ENCODE data around the gene AVPR2.

AVPR2 gene

DNA sequence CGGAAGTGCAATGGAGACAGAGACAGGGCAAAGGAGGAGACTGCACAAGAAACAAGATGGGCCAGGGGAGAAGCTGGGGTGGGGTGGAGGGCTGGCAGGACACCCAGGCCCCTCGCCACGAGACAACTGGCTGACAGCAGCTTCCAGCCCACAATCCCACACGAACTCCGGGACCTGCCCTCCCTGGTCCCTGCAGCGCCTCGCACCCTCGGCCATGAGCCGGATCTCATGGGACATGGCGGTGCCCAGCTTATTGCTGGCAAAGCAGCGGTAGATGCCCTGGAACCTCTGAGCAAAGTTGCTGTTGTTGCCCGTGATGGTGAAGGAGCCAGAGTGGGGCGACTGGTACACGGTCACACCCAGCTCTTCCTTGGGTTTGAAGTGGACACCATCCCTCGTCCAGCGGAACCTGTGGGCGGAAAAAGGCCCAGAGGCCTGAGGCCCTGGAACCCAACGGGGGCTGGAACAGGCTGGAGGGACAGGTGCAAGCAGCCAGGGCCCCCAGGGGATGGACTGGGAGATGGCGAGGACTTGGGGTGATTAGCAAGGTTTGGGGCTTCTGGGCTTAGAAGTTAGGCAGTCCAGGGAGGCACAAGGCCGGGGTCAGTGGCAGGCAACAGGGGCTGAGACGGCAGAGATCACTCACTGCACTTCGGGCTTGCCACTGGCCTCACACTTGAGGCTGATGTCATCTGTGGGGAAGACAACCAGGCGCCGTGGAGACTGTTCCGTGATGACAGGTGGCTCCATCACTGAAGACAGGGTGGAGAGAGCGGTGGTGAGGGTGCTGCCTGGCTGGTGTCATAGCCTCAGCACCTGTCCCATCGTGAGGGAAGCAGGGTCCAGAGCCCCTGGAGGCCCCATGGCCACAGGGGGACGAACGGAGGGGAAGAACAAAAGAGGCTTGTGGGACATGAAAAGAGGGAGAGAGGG is 32.3 kb upstream of the AVPR2 start:
- no peak for DNase-seq

DNA sequence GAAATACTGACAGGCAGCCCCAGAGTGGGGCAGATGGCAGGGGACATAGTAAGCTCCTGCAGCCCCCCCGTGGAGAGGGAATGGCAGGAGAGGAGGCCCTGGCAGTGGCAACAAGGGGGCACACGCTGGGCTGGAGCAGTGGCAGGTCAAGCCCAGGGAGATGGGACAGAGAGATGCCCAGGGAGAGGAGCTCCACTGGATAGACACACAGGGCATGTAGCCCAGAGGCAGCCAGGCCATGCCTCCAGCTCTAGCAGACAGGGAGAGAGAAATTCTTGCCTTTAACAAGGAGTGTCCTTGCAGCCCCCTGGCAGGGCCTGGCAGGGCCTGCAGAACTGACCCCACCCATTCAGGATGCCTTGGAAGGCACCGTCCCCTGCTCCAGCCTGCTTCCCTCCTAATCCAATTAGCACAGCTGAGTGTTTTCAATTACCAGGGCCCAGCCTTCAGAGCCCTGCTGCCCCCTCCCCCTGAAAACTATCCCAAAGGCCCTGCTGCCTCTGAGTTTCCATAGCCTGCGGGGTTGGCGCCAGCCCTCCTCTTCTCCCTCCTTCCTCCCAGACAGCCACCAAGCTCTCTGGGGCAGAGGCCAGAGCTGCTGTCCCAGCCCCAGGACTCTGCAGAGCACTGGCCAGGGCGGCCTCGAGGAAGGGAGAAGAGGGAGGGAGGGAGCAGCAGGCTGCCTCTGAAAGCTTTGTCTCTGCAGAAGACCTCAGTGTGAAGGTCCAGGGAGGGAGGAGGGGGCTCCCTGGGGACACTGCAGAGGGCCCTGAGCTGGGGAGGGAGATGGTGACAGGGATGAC is 31.0 kb upstream of the AVPR2 start:
- DNase-seq, result peak; percentile 24

DNA sequence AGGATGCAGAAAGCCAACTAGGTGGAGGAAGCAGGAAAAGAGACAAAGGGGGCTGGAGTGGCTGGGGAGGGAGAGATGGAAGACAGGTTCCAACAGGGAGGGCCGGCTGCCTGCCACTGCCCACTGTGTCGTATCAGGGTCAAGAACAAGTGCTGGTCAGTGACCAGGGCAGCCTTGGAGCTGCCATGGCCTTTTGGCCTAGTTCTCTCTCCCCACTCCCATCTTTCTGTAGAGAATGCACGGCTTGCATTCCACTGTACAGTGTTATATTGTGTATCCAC is 30.4 kb upstream of the AVPR2 start:
- DNase-seq, result no peak

DNA sequence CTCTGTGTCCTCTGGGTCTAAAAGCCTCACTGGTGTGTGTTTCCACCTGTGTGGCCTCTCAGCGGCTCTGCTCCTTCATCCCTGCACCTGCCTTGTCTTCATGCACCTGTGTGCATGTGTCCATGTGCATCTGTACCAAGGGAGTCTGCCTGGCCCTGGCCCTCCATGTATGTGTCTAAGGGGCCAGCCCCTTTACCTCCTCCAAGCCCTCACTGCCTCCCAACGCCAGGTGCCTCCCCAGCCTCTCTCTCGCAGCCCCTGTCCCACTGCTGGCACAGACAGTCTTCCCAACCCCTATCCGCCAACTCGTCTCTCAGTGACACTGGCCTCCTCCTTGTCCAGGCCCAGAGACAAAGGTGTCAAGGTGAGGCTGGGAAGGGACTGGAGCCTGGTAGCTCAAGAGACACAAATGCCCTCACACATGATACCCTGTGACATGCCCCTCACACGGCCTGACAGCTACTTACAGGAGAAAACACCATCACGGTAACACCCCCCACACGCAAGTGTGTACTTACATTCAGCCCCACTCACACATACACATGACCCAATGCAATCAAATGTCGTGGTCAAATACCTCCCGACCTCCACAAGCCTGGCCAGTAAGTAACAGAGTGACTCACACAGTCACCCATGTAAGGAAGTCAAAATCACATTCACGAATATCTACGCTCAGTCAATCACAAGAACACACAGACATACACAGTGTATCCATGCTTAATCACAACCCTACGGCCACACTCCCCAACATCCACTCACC is 29.9 kb upstream of the AVPR2 start:
- no peak for DNase-seq

DNA sequence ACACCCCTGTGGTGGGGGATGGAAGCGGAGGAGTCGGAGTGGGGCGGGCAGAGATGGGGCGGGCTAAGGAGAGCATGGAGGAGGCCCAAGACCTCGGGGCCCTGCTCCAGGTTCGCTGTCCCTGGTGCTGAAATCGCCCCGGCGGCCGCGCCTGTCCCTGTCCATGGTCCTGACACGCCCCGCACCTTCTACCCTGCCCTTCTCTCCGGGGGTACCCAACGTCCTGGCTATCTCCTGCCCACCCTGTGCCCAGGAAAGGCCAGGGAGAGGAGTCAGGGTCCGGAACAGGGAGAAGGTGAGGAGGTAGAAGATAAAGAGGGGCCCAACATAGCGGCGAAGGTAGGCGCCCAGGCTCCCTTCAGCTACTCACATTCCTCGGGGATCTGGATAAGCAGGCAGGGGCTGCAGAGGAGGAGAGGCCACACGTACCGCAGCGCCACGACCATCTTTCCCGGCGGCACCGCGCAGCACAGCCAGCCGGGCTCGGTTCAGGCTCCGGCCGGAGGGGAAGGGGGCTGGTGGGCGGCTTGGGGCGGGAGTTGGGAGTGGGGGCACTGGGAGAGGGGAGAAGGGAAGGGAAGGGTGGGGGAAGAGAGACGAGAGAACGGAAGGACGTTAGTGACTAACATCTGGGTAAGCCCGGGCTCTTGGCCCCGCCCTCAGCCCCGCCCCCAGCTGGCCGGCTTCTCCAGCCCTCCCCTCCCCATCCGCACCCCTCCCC is 28.9 kb upstream of the AVPR2 start:
- DNase-seq, result peak; percentile 51

DNA sequence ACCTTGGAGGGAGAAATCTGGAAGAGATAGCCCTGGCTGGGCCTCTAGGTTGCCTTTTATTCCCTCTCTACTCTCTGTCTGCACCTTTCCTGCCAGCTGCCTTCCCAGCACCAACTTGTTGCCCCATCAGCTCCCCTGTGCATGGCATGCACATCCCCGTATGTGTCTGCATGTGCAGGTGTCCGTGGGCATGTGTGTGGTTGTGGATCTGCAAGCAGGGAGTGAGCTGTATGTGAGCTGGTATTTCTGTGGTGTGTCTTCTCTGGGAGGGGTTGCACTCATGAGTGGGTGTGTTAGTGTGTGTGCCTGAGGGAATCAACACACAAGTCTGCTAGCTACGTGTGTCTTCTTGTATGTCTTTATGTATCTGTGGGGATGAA is 28.4 kb upstream of the AVPR2 start:
- no peak for DNase-seq

DNA sequence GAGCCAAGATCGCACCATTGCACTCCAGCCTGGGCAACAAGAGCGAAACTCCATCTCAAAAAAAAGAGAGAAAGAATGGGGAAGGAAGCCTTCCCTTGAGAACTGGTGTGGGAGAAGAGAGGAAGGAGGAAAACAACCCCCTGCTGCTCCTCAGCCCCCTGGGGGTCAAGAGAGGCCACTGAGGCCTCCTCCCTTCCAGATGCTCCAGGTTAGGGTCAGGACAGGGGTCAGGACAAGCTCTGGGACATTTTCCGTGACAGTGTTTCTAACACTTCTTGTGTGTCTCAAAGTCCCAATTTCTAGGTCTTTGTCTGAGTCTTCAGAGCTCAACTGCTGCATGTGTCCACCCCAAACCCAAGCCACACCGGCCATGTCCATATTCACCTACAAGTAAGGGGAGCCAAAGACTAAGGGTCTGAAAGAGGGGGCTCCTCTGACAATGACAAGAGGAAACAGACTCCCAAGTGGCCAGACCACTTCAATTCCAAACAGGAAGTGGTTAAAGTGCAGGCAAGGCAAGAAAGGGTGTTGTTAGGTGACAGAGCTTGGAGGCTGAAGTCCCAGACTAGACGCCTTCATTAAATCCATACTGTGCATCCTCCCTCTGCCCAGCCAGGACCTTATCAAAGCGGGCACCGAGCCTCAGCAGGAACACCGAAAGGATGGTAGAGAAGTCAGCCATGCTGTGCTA is 26.8 kb upstream of the AVPR2 start:
- DNase-seq, result no peak

DNA sequence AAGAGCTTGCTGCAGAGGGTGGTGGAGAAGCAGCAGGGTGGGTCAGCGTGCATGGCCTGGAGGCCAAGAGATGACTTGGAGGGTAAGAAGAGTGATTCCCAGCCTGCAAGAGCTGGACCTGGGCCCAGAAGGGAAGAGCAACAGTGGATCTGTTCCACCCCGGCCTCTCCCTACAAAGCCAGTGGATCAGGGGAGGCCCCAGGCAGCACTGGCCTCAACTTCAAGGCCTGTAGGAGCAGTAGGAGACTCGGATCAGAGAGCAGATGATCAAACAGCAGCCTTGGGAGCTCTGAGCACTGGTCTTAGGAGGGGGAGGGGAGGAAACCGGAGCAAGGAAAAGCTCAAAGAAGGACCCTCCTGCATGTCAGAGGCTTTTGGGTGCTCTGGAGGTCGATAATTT is 26.1 kb upstream of the AVPR2 start:
- DNase-seq, result no peak

DNA sequence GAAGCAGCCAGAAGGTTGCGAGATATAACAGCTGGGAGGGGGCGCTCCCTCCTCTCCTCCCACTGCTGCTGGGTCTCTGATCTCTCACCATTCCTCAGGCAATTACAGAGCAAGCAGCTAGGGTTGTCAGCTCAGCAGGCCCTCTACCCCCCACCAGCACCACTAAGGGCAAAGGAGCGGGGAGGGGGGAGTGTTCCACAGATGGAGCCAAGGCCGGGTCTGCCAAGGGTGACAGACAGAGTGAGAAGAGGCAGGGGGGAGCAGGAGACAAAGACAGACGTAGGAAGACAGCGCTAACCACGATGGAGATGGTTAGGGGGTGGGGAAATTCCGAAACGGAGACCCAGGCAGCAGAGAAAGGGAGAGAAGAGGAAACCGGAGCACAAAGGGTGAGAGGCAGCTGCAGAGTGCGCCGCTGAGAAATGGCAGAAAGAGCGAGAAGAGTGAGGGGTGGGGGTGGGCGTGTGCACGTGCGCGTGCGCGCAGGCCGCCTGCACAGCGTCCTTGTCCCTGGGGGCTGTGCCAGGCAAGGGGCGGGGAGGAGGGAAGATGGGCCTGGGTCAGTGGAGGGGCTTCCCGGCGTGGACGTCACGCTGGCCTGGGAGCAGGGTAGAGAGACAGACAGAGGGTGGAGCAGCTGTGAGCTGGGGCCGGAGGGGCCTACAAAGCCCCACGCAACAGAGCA is 25.4 kb upstream of the AVPR2 start:
- DNase-seq, result no peak

DNA sequence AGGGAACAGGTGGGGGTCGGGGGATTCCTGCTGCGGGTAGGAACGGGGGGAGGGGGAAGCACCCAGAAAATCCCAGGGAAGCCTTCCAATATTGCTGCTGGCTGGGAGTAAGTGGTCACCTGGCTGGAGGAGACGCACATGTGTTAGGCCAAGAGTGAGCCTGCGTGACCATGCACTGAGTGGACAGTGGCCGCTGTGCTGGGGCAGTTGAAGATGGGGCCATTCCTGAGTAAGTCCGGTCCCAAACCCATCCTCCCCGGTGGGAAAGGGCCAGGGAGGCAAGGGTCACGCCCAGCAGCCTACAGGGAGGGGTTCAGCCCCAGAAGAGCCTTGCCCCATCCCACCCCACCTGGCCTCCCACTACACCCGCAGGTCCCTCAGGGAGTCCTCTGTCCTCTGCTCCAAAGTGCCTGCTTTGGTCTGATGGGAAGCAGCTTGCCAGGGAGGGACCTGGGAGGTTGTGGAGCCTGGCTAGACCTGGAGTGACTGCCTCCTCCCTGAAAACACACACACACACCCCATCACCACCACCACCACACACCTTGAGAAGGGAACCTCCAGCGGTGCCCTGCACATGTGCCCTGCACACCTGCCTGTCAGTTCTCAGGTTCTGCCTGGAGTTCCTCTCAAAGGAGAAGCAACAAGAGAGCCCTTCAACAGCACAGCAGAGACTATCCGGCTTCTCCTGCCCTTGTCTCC is 24.6 kb upstream of the AVPR2 start:
- DNase-seq, result no peak

DNA sequence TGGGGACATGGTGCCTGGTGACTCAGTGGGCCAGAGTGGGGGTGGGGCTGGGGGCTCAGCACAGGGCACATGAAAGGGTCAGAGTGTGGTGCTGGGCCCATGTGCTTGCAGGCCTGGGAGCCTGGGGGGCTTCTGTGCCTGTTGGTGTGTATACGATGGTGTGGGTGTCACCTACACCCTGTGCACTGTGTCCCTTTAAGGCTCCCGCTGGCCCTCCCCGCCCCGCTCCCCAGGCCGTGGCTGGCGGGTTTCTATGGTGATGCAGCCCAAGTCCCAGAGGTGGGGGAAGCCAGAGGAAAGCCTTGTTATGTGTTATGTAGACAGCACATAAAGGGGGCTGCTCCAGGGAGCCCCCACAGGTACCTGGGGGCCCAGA is 24.0 kb upstream of the AVPR2 start:
- DNase-seq, result no peak

DNA sequence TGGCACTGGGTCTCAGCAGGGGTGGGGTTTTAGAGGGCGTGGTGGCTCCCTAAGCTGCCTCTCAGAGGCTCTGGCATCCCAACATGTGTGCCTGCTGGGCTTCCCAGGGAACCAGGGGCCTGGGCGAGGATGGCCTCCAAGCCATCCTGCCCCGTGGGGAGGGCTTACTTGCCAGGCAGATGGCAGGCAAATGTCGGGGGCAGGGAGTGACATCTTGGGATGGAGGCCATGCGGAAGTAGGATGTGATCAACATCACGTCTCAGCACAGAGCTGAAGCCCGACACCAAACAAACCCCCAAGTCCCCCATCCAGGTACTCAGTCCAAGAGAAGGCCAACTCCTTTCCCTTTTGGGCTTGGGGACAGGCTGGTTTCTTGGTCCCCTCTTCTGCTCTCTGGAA is 23.2 kb upstream of the AVPR2 start:
- no peak for DNase-seq

DNA sequence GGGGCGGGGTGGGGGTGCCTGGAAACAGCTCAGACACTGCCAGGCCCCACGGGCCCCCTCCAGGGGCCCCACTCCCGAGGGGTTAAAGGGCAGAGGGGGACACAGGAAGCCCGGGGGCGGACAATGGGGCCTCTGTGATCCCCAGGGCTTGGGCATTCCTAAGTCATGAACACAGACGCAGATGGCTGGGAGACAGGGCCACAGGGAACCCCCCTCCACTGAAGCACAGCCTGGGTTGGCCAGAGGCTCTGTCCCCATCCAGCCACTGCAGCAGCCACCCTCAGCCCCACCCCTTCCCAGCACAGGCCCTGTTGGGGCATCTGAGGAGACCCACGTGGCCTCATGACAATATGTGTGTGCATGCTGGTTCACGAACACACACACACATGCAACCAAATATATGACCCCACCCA is 22.4 kb upstream of the AVPR2 start:
- DNase-seq, result no peak

DNA sequence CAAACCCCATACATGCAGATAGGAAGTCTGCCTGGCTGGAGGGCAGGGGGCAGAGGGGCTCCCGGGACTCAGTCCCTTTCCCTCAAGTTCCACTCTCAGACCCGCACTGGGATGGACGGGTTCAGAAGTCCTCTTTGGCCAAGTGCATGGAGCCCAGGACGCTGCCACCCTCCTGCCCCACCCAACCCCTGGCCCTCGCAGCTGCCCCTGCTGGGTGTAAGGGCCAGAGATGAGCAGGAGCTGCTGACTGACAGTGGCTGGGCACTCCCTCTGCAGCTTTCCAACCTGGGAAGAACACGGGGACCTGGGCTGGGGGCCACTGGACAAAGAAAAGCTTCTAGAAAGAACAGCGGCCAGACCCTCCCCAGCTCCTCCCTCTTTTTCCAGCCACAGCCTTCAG is 21.9 kb upstream of the AVPR2 start:
- no peak for DNase-seq

DNA sequence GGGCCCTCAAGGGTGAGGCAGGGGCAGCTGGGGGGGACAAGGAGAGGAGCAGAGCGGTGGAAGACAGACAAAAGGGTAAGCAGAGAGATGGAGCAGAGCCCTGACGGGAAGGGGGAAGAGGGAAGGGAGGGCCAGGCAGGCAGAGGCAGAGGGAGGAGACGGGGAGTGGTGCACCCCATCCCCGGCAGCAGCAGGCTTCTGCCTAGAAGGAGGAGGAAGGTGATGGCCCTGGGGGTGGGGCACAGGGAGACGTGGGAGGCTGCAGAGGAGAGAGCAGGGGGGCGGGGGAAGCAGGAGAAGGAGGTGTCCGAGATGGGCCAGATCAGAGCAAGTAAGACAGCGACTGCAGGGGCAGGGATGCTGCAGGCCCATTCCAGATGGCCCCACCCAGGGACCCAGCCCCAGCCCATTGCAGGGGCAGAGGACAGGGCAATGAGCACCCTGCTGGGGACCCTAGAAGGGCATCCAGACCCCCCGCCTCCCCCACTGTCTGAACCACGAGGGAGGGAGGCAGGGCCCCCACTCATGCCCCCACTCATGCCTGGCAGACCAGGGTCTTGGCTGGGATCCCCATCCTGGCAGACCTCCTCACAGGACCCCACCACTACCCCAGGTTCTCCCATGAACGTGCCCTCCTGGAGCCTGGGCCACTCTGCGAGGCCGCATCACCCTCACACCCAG is 21.2 kb upstream of the AVPR2 start:
- DNase-seq, result no peak

DNA sequence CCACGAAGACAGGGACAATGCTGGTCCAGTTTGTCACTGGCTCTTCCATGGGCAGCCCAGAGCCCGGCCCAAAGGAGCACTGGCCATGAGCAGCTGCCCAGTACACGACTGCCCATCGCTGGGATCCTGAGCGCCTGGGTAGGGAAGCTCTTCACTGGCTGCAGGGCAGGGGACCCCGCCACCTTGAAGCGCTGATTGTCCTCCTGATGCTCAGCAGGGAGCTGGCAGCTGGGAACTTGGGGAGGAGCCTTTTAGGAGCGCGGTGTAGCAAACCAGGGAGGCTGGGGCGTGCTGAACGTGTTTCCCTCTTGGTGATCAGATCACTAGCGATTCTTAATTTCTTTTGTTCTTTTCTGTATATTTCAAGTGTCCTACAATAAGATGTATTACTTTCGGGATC is 20.3 kb upstream of the AVPR2 start:
- no peak for DNase-seq

DNA sequence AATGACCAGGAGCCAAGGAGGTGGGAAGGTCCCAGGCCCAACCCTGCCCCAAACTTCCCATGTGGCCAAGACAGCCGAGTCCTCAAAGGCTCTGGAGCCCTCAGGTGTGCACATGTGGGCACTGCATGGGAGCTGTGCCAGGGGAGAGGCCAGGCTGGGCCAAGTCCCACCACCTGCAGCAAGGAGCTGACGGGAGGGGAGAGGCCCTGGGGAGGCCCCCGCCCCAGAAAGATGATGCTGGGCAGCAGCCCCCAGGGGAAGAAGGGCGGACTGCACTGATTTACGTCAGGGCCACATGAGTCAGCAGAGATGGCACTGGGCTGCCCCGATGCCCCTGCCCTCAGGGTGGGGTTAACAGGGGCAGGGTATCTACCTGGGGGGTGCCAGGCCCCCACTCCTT is 19.9 kb upstream of the AVPR2 start:
- no peak for DNase-seq

DNA sequence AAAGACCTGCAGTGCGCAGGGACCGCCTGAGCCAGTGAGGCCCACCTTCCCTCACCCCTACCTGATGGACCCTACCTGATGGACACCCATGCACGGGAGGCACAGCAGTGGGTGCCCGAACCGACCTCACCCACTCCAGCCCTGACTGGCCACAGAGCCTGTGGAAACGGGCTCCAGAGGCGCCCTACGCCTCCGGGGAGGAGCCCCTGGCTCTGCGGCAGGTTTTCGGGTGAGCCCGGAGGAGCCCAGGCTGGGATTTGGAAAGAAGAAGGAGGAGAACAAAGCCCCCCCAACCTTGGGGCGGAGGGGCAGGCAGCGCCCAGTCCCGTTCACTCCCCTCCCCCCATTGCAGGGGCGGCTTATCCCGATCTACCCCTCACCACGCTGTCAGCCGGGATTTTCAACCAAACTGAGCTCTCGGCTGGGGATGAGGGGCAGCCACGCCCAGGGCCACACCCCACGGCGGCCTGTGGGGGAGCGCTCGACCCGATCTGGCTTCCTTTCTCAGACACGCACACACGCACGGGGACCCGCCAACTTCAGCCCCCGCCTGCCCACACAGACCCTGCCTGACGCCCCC is 19.2 kb upstream of the AVPR2 start:
- no peak for DNase-seq

DNA sequence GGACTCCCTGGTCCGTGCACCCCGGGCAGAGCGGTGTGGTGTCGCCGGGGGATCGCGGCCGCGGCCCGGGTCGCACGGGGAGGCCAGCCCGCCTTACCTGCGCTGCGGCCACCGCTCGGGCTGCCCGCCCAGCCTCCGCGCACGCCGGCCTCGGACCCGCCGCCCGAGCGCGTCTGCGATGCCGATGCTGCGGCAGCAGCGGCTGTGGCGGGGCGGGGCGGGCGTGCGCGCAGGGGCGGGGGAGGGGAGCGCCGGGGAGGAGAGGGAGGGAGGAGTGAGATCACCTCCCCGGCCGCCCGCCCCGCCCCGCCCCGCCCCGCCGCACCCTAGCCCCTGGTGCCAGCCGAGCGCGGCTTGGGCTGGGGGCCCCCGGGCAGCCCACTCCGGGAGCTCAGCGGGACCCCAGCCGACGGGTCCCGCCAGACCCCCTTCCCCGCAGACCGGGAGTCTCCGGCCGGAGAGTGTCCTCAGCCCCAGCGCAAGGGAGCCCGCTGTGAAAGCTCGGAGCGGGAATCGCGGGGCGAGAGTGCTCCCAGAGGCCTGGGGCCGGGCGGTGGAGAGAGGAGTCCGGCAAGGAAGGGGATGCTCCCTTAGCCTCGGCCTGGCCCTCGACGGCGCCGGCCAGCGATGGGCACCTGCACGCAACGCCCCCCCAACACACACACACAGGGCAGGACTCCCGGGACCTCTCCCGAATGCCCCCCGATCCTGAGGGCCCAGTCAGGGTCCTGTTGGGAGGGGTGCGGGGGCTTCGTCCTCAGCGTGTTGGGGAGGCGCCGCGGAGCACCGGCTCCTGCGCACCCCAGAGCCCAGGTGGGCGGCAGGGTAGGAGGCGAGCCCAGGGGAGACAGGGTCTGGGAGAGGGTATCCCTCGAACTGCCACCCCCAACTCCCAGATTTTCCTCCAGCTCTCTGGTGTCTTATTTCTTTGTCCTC is 18.2 kb upstream of the AVPR2 start, which contains the start of gene L1CAM:
Gene L1CAM (minus strand): TSS at position 206 of the 936 bp plus-strand sequence. CDS start 10,337 bp downstream, outside the sequence.
- DNase-seq, result no peak
